H1 (cell line): ENCODE results near the gene LGALS9. TPM values are rescaled to one million over a fixed set of nuclear protein-coding genes. Genes with fewer than 3 reads are reported as not detected.

Experiments used
- CTCF ChIA-PET: fragments of 300-600 bp; sonication (Branson Sonifier 250); formaldehyde crosslinking; loops from one replicate; lab custom pipeline; 2021; ENCODE audit not compliant: partially characterized antibody; lab: Charles Lee
- POLR2A ChIA-PET: fragments of 300-600 bp; sonication (Branson Sonifier 250); formaldehyde crosslinking; loops from one replicate; lab custom pipeline; 2021; ENCODE audit warnings: inconsistent platforms; ENCODE audit not compliant: partially characterized antibody; lab: Charles Lee
- DNase-seq, 2 experiments: peaks; one replicate each; pipeline versions ENCODE4 v3.0.0 to v3.0.0-alpha.2; 2010 to 2022; ENCODE audit warnings: low spot score in 2 of 2, low read depth in 1 of 2, mixed read lengths in 1 of 2
- FAIRE-seq: peaks from 2 replicates; lab custom pipeline; 2011; peaks lifted over from hg19 to GRCh38; lab: Jason Lieb, UNC
- H2AFZ ChIP-seq: 2 replicates; pipeline ENCODE4 v1.8.1; 2012; ENCODE audit warnings: low read length, inconsistent platforms
- H2AK5ac ChIP-seq: 2 replicates; pipeline ENCODE4 v1.6.1; 2013; ENCODE audit warnings: low read depth, low read length
- H2BK120ac ChIP-seq: replicated peaks from 2 replicates; pipeline ENCODE3; 2013; ENCODE audit warnings: low read depth, low read length, inconsistent platforms
- H2BK12ac ChIP-seq: 2 replicates; pipeline ENCODE4 v1.6.1; 2013; ENCODE audit warnings: low read depth, low read length
- H2BK15ac ChIP-seq: 2 replicates; pipeline ENCODE4 v1.6.1; 2013; ENCODE audit warnings: low read length
- H2BK20ac ChIP-seq: 2 replicates; pipeline ENCODE4 v1.6.1; 2013; ENCODE audit warnings: low read length
- H2BK5ac ChIP-seq: 2 replicates; pipeline ENCODE4 v1.6.1; 2013; ENCODE audit warnings: low read depth, low read length
- H3K14ac ChIP-seq: 2 replicates; pipeline ENCODE4 v1.6.1; 2013; ENCODE audit warnings: inconsistent platforms; ENCODE audit not compliant: insufficient read length
- H3K18ac ChIP-seq: 2 replicates; pipeline ENCODE4 v1.6.1; 2013; ENCODE audit warnings: low read length; ENCODE audit errors: extremely low read depth
- H3K23ac ChIP-seq: 2 replicates; pipeline ENCODE4 v1.6.1; 2013; ENCODE audit warnings: inconsistent platforms; ENCODE audit not compliant: insufficient read length
- H3K23me2 ChIP-seq: 2 replicates; pipeline ENCODE4 v1.6.1; 2013; ENCODE audit warnings: low read depth, low read length
- H3K27ac ChIP-seq: 2 replicates; pipeline ENCODE4 v1.6.1; 2011; ENCODE audit warnings: low read depth, low read length, inconsistent platforms
- H3K27me3 ChIP-seq, 4 experiments: replicated peaks in 1 of 4; 1 replicate in 1 of 4; 2 replicates in 3 of 4; pipeline versions ENCODE4 v1.6.1 to v1.8.1; 2011 to 2013; ENCODE audit warnings: low read length in 3 of 4, mild to moderate bottlenecking in 3 of 4, inconsistent platforms in 2 of 4, mixed read lengths in 2 of 4, moderate library complexity in 1 of 4; ENCODE audit not compliant: control insufficient read depth in 3 of 4, insufficient read depth in 3 of 4; ENCODE audit errors: extremely low read depth in 1 of 4
- H3K36me3 ChIP-seq, 4 experiments: 2 replicates each; pipeline versions ENCODE4 v1.6.1 to v1.8.1; 2011 to 2013; ENCODE audit warnings: mild to moderate bottlenecking in 4 of 4, low read length in 3 of 4, moderate library complexity in 2 of 4, control low read depth in 1 of 4, inconsistent platforms in 1 of 4; ENCODE audit not compliant: insufficient read depth in 4 of 4, control insufficient read depth in 2 of 4
- H3K4ac ChIP-seq: replicated peaks from 2 replicates; pipeline ENCODE3; 2013; ENCODE audit warnings: low read length, low read depth, mixed read lengths, inconsistent platforms; ENCODE audit not compliant: insufficient read length
- H3K4me1 ChIP-seq, 4 experiments: replicated peaks in 1 of 4; 1 replicate in 1 of 4; 2 replicates in 3 of 4; pipeline versions ENCODE4 v1.6.1 to v1.8.1; 2011 to 2013; ENCODE audit warnings: low read length in 3 of 4, inconsistent platforms in 2 of 4, mixed read lengths in 1 of 4; ENCODE audit not compliant: insufficient read depth in 4 of 4, control insufficient read depth in 3 of 4
- H3K4me2 ChIP-seq, 2 experiments: 2 replicates each; pipeline versions ENCODE4 v1.6.1 to v1.8.1; 2011 to 2013; ENCODE audit warnings: low read depth in 2 of 2, low read length in 2 of 2, control low read depth in 1 of 2, inconsistent platforms in 1 of 2, mild to moderate bottlenecking in 1 of 2; ENCODE audit not compliant: insufficient read depth in 1 of 2
- H3K4me3 ChIP-seq, 4 experiments: fragments of 200-600, 300-600 bp in 1 of 4; sonication (generic), shearing (Covaris generic), sonication (Bioruptor Twin) in 1 of 4; 2 replicates each; pipeline versions ENCODE4 v1.5.1 to v1.8.1; 2011 to 2016; ENCODE audit warnings: low read length in 4 of 4, low read depth in 3 of 4, control low read depth in 2 of 4, inconsistent platforms in 2 of 4, mild to moderate bottlenecking in 2 of 4, mixed read lengths in 1 of 4, moderate library complexity in 1 of 4; ENCODE audit not compliant: insufficient read depth in 2 of 4; ENCODE audit errors: extremely low read depth in 1 of 4
- H3K56ac ChIP-seq: replicated peaks from 2 replicates; pipeline ENCODE3; 2013; ENCODE audit warnings: low read depth, mild to moderate bottlenecking, mixed read lengths, low read length, inconsistent platforms; ENCODE audit not compliant: insufficient read length
- H3K79me1 ChIP-seq: 2 replicates; pipeline ENCODE4 v1.6.1; 2013; ENCODE audit warnings: low read depth, low read length, control low read depth
- H3K79me2 ChIP-seq, 2 experiments: 2 replicates each; pipeline versions ENCODE4 v1.6.1 to v1.8.1; 2012 to 2013; ENCODE audit warnings: low read length in 2 of 2, mild to moderate bottlenecking in 2 of 2, inconsistent platforms in 1 of 2; ENCODE audit not compliant: insufficient read depth in 2 of 2, control insufficient read depth in 1 of 2
- H3K9ac ChIP-seq, 4 experiments: replicated peaks in 1 of 4; 1 replicate in 1 of 4; 2 replicates in 3 of 4; pipeline versions ENCODE4 v1.6.1 to v1.8.1; 2011 to 2013; ENCODE audit warnings: low read depth in 3 of 4, low read length in 3 of 4, control low read depth in 2 of 4, mild to moderate bottlenecking in 2 of 4, moderate library complexity in 2 of 4, inconsistent platforms in 1 of 4; ENCODE audit errors: extremely low read depth in 1 of 4
- H3K9me3 ChIP-seq, 2 experiments: 2 replicates each; pipeline versions ENCODE4 v1.6.1 to v1.8.1; 2012 to 2013; ENCODE audit warnings: mild to moderate bottlenecking in 2 of 2, moderate library complexity in 2 of 2, control low read depth in 1 of 2, inconsistent platforms in 1 of 2, low read depth in 1 of 2, low read length in 1 of 2, mixed read lengths in 1 of 2; ENCODE audit not compliant: insufficient read depth in 2 of 2
- H4K20me1 ChIP-seq, 2 experiments: replicated peaks in 1 of 2; 2 replicates each; pipeline versions ENCODE3 to v1.8.1; 2011 to 2013; ENCODE audit warnings: inconsistent platforms in 2 of 2, low read length in 2 of 2, mild to moderate bottlenecking in 1 of 2; ENCODE audit not compliant: insufficient read depth in 2 of 2, control insufficient read depth in 1 of 2
- H4K5ac ChIP-seq: 2 replicates; pipeline ENCODE4 v1.6.1; 2013; ENCODE audit warnings: low read length, low read depth, mixed read lengths, inconsistent platforms; ENCODE audit not compliant: insufficient read length
- H4K8ac ChIP-seq: 2 replicates; pipeline ENCODE4 v1.8.0; 2013; ENCODE audit warnings: mild to moderate bottlenecking, moderate library complexity, low read length, inconsistent platforms; ENCODE audit not compliant: insufficient read depth; ENCODE audit errors: extremely low read depth
- H4K91ac ChIP-seq: replicated peaks from 2 replicates; pipeline ENCODE3; 2013; ENCODE audit warnings: low read length, mixed read lengths, inconsistent platforms; ENCODE audit not compliant: insufficient read length
- CBX5 ChIP-seq: fragments of 300-800, 300-1000 bp; sonication (generic); IDR thresholded peaks from 2 replicates; pipeline ENCODE4 v1.7.1; 2016; ENCODE audit warnings: antibody characterized with exemption, low read length, low read depth
- PHF8 ChIP-seq: fragments of 200-600 bp; sonication (generic); conservative IDR thresholded peaks from 2 replicates; pipeline ENCODE4 v1.7.1; 2012; ENCODE audit warnings: low read depth, mild to moderate bottlenecking, inconsistent platforms, low read length, moderate library complexity
- RAD21 ChIP-seq, 2 experiments: IDR thresholded peaks in 1 of 2; conservative IDR thresholded peaks in 1 of 2; 2 replicates each; pipeline ENCODE4 v1.6.1; 2011; ENCODE audit warnings: low read depth in 2 of 2, low read length in 2 of 2, improper control_type of control experiment in 1 of 2, inconsistent platforms in 1 of 2, mild to moderate bottlenecking in 1 of 2, moderate library complexity in 1 of 2
- TEAD4 ChIP-seq: IDR thresholded peaks from 2 replicates; pipeline ENCODE4 v1.6.1; 2012; ENCODE audit warnings: low read depth, low read length, inconsistent platforms, mixed read lengths
- WGBS, 2 experiments: shearing (Covaris generic) in 1 of 2; methylation state at CpG; one replicate each; pipeline versions ENCODE4 v1.1.6 to v1.1.7; 2013 to 2015; ENCODE audit warnings: low lambda C conversion rate in 2 of 2, mixed read lengths in 2 of 2, inconsistent platforms in 1 of 2, low coverage in 1 of 2, missing lambda C conversion rate in 1 of 2; ENCODE audit not compliant: insufficient replicate concordance in 2 of 2, insufficient coverage in 1 of 2, insufficient read length in 1 of 2; ENCODE audit errors: extremely low coverage in 1 of 2, missing lambda C conversion rate in 1 of 2; 5-methylcytosine and 5-hydroxymethylcytosine counted together
- polyA plus RNA-seq, 7 experiments: library from polyadenylated mRNA; depleted of rRNA in 3 of 7; stranded (reverse) in 5 of 7; unstranded in 2 of 7; fragments of >200 nt in 5 of 7; fragments of 200-250 nt in 2 of 7; gene quantifications; 1 replicate in 5 of 7; 2 replicates in 1 of 7; 4 replicates in 1 of 7; pipeline versions ENCODE4 v1.2.1 to v1.2.3, GENCODE V29; 2011 to 2013; ENCODE audit warnings: missing spikeins in 2 of 7, mixed read lengths in 2 of 7
- total RNA-seq: library from RNA; stranded (reverse); fragmentation: NEBNext Ultra II Directional; extraction: Animal tissue kit (Norgen Biotek cat#: 25700); gene quantifications from 2 replicates; pipeline ENCODE4 v1.2.1, GENCODE V29; 2021
- TF ChIP-seq, protein P1 (sequence below): IDR thresholded peaks from 2 replicates; pipeline ENCODE4 v1.6.1; 2012; ENCODE audit warnings: inconsistent platforms
- TF ChIP-seq, protein P2 (sequence below), 3 experiments: IDR thresholded peaks; 1 replicate in 2 of 3; 2 replicates in 1 of 3; pipeline versions ENCODE4 v1.5.1 to v1.6.1; 2011; ENCODE audit warnings: low read length in 3 of 3, mild to moderate bottlenecking in 3 of 3, inconsistent platforms in 2 of 3, low read depth in 1 of 3, moderate library complexity in 1 of 3; ENCODE audit not compliant: insufficient read depth in 1 of 3; ENCODE audit errors: control extremely low read depth in 1 of 3

Gene LGALS9
- total and polyA plus RNA-seq, 2 of the 8 experiments (the other 6 are each of a cell fraction or from before 2014, with no cell fraction given), result 0.95 to 1.7 TPM

DNA sequence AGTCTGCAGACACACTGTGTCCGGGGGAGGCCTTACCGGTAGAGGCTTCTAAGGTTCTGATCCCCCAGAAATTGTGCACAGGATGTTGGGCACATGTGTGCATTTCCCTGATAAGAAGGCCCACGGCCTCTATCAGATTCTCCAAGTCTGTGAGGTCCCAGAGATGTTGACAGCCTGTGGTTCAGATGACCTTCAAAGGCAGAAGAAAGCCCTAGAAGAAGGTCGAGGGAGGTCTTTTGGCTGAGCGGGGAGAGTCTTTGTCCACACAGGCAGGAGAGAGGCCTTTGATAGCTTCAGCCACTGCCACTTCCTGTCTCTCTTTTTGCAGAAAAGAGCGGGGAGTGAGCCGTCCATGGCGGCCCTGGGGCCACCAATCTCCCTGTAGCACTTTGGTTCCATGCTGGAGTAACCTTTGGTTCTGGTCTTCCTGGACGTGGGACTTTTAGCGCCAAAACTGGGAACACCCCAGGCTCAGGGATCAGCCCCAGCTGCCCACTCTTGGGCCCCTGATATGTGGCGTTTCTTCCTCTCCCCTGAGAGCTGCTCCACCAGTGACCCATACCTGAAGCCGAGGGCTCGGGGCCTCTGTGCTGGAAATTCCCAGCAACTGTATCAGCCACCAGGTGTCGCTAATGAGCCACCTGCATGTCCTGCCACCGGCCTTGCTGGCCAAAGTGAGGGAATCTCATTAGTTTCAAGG is 28.1 kb upstream of the LGALS9 start:
- Histone ChIP-seq H2BK15ac (no peak overlapping the region), H3K56ac (no peak overlapping the region), H3K79me2 (no peaks in the 10 kb centered on the region), H3K23me2 (no peaks in the 10 kb centered on the region), H2AFZ (no peak overlapping the region), H3K23ac (no peak overlapping the region), H4K5ac (no peak overlapping the region), H3K27me3 (no peaks in the 10 kb centered on the region), H3K18ac (no peak overlapping the region), H3K14ac (no peak overlapping the region), H3K27ac (no peak overlapping the region), H3K4me2 (no peak overlapping the region), H2BK5ac (no peak overlapping the region), H3K4ac (no peak overlapping the region), H2BK12ac (0 out of 2 replicates have a peak overlapping the region, but pooled peaks have one; percentile 6), H3K4me3 (no peak overlapping the region), H4K20me1 (peaks cover 0 to 3% of the 10 kb centered on the region in 2 experiments), H2AK5ac (no peak overlapping the region), H4K91ac (no peak overlapping the region), H2BK120ac (no peak overlapping the region), H3K36me3 (peaks cover 0 to 9% (median 2%) of the 10 kb centered on the region in 4 experiments; a peak in 5 of 8 replicates), H3K79me1 (no peaks in the 10 kb centered on the region), H2BK20ac (no peak overlapping the region), H4K8ac (no peak overlapping the region; the same call in 1 of the 2 replicates), H3K9me3 (no peaks in the 10 kb centered on the region), H3K4me1 (no peaks in the 10 kb centered on the region; a peak in 1 of 7 replicates), H3K9ac (no peak overlapping the region)
- CTCF ChIA-PET, result interaction anchor here (0.6 to 13.1 kb wide), 49 partner anchors 11 to 366 kb away, joined by 3 to 305 read pairs (median 4); partner anchors contain the start of gene KSR1
- TF ChIP-seq CBX5, result no peak
- TF ChIP-seq PHF8, result no peak
- peak; percentile 62 to 71 for TF ChIP-seq RAD21 (IDR thresholded peaks at IDR 0.05 in 1 of 2, conservative IDR thresholded peaks at IDR 0.05 in 1 of 2; ENCODE audit: low read depth in 2 of 2, low read length in 2 of 2)
- TF ChIP-seq, protein P1, sequence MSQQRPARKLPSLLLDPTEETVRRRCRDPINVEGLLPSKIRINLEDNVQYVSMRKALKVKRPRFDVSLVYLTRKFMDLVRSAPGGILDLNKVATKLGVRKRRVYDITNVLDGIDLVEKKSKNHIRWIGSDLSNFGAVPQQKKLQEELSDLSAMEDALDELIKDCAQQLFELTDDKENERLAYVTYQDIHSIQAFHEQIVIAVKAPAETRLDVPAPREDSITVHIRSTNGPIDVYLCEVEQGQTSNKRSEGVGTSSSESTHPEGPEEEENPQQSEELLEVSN, result 0 out of 2 replicates have a peak, but pooled peaks have one; percentile 6
- TF ChIP-seq, protein P2, sequence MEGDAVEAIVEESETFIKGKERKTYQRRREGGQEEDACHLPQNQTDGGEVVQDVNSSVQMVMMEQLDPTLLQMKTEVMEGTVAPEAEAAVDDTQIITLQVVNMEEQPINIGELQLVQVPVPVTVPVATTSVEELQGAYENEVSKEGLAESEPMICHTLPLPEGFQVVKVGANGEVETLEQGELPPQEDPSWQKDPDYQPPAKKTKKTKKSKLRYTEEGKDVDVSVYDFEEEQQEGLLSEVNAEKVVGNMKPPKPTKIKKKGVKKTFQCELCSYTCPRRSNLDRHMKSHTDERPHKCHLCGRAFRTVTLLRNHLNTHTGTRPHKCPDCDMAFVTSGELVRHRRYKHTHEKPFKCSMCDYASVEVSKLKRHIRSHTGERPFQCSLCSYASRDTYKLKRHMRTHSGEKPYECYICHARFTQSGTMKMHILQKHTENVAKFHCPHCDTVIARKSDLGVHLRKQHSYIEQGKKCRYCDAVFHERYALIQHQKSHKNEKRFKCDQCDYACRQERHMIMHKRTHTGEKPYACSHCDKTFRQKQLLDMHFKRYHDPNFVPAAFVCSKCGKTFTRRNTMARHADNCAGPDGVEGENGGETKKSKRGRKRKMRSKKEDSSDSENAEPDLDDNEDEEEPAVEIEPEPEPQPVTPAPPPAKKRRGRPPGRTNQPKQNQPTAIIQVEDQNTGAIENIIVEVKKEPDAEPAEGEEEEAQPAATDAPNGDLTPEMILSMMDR (IDR thresholded peaks at IDR 0.05; ENCODE audit: control extremely low read depth in 1 of 3, insufficient read depth in 1 of 3, low read depth in 1 of 3, low read length in 3 of 3), result peak; percentile 94 to 96 (median 95)
- TF ChIP-seq TEAD4, result peak; percentile 74
- POLR2A ChIA-PET, result interaction anchor here (0.8 to 0.9 kb wide), 2 partner anchors 10 to 40 kb away, joined by 3 to 4 read pairs; no protein-coding TSS in a partner anchor
- 66% methylated on average over 13 of the region's 15 CpGs; no CpG with 5 or more reads in 1 of the 2 experiments for WGBS, 2 experiments
- DNase-seq (peak; percentile 56 to 93), FAIRE-seq (no peak)
